B cell (primary cell): ENCODE measurements around the gene ATP13A5. TPM values are rescaled to one million over a fixed set of nuclear protein-coding genes. Genes with fewer than 3 reads are reported as not detected.

ENCODE experiments used
- ATAC-seq: fragments of 200-7000 bp; cut with Tn5 transposase; one replicate; pipeline ENCODE4 v1.10.0; 2021; ENCODE audit warnings: low read depth, mild to moderate bottlenecking, moderate number of reproducible peaks, moderate library complexity
- CTCF ChIA-PET: fragments of 350-600 bp; sonication (Branson Sonifier 250); formaldehyde crosslinking; loops from one replicate; lab custom pipeline; 2021; ENCODE audit warnings: antibody characterized with exemption, inconsistent platforms; lab: Charles Lee
- POLR2A ChIA-PET: fragments of 350-600 bp; sonication (Branson Sonifier 250); formaldehyde crosslinking; loops from one replicate; lab custom pipeline; 2021; ENCODE audit warnings: antibody characterized with exemption; lab: Charles Lee
- DNase-seq: peaks from one replicate; pipeline ENCODE4 v3.0.0; 2013
- H2AFZ ChIP-seq: 2 replicates; pipeline ENCODE4 v1.6.1; 2012; ENCODE audit warnings: mild to moderate bottlenecking, low read depth, low read length; ENCODE audit not compliant: insufficient read depth, poor library complexity, severe bottlenecking
- H3K27ac ChIP-seq, 2 donors: 1 replicate in 1 of 2; 2 replicates in 1 of 2; pipeline ENCODE4 v1.5.1; 2012 to 2013; ENCODE audit warnings: low read length in 2 of 2, mild to moderate bottlenecking in 2 of 2, moderate library complexity in 1 of 2
- H3K27me3 ChIP-seq, 4 experiments: fragments of 200-600 bp in 1 of 4; sonication (generic) in 1 of 4; replicated peaks in 1 of 4; 1 replicate in 2 of 4; 2 replicates in 2 of 4; pipeline versions ENCODE4 v1.6.1 to v1.7.0; 2013 to 2016; ENCODE audit warnings: low read length in 3 of 4, mild to moderate bottlenecking in 2 of 4, mixed read lengths in 1 of 4, moderate library complexity in 1 of 4; ENCODE audit not compliant: insufficient read depth in 4 of 4, control insufficient read depth in 3 of 4; ENCODE audit errors: control extremely low read depth in 1 of 4
- H3K36me3 ChIP-seq, 2 experiments: replicated peaks in 1 of 2; 1 replicate in 1 of 2; 2 replicates in 1 of 2; pipeline versions ENCODE4 v1.6.1 to v1.7.1; 2013; ENCODE audit warnings: low read length in 1 of 2; ENCODE audit not compliant: insufficient read depth in 2 of 2, control insufficient read depth in 1 of 2; ENCODE audit errors: control extremely low read depth in 1 of 2, extremely low read depth in 1 of 2
- H3K4me1 ChIP-seq, 2 donors: fragments of 200-600 bp in 1 of 2; sonication (generic) in 1 of 2; 1 replicate in 1 of 2; 2 replicates in 1 of 2; pipeline versions ENCODE4 v1.5.1 to v1.6.1; 2013 to 2017; ENCODE audit warnings: low read length in 2 of 2; ENCODE audit not compliant: control insufficient read depth in 2 of 2, insufficient read depth in 2 of 2
- H3K4me2 ChIP-seq: replicated peaks from 2 replicates; pipeline ENCODE3; 2012; ENCODE audit warnings: mild to moderate bottlenecking, low read depth, low read length; ENCODE audit not compliant: poor library complexity, severe bottlenecking
- H3K4me3 ChIP-seq, 5 experiments: fragments of 200-600 bp in 1 of 5; sonication (generic) in 1 of 5; 1 replicate in 3 of 5; 2 replicates in 2 of 5; pipeline versions ENCODE4 v1.5.1 to v1.7.0; 2011 to 2016; ENCODE audit warnings: low read length in 4 of 5, mild to moderate bottlenecking in 4 of 5, low read depth in 2 of 5, control low read depth in 1 of 5, moderate library complexity in 1 of 5; ENCODE audit not compliant: insufficient read depth in 1 of 5; ENCODE audit errors: control extremely low read depth in 1 of 5, extremely low read depth in 1 of 5
- H3K79me2 ChIP-seq: fragments of 200-600 bp; sonication (generic); one replicate; pipeline ENCODE4 v1.6.0; 2016; ENCODE audit warnings: low read length; ENCODE audit not compliant: control insufficient read depth, insufficient read depth
- H3K9ac ChIP-seq: fragments of 200-600 bp; sonication (generic); 2 replicates; pipeline ENCODE4 v1.6.1; 2017; ENCODE audit warnings: mild to moderate bottlenecking, low read length, moderate library complexity
- H3K9me3 ChIP-seq, 3 donors: one replicate each; pipeline versions ENCODE4 v1.6.1 to v1.7.1; 2013; ENCODE audit warnings: low read length in 2 of 3; ENCODE audit not compliant: control insufficient read depth in 2 of 3, insufficient read depth in 1 of 3; ENCODE audit errors: control extremely low read depth in 1 of 3
- H4K20me1 ChIP-seq: 2 replicates; pipeline ENCODE4 v1.6.0; 2012; ENCODE audit warnings: mild to moderate bottlenecking, low read length; ENCODE audit not compliant: insufficient read depth, control insufficient read depth, poor library complexity, severe bottlenecking
- H3K27ac Mint-ChIP-seq: one replicate; pipeline ENCODE4 v1.8.0; 2021; ENCODE audit warnings: mixed read lengths
- H3K27me3 Mint-ChIP-seq: one replicate; pipeline ENCODE4 v1.8.0; 2021; ENCODE audit warnings: mixed read lengths
- H3K4me1 Mint-ChIP-seq: one replicate; pipeline ENCODE4 v1.8.0; 2021; ENCODE audit warnings: mixed read lengths
- H3K4me3 Mint-ChIP-seq: one replicate; pipeline ENCODE4 v1.8.0; 2021; ENCODE audit warnings: mixed read lengths
- H3K9me3 Mint-ChIP-seq: one replicate; pipeline ENCODE4 v1.8.0; 2022; ENCODE audit warnings: mixed read lengths; ENCODE audit not compliant: insufficient read depth
- CTCF ChIP-seq: fragments of 200-600 bp; IDR thresholded peaks from one replicate; pipeline ENCODE4 v1.8.0; 2022; ENCODE audit warnings: antibody characterized with exemption, mild to moderate bottlenecking
- EZH2 ChIP-seq: IDR thresholded peaks from 2 replicates; pipeline ENCODE4 v1.6.1; 2012; ENCODE audit warnings: borderline replicate concordance, low read depth, mild to moderate bottlenecking, moderate library complexity, low read length; ENCODE audit not compliant: insufficient read depth, poor library complexity, severe bottlenecking
- WGBS: methylation state at CpG from one replicate; pipeline ENCODE4 v1.1.5; 2013; ENCODE audit warnings: missing lambda C conversion rate; ENCODE audit not compliant: insufficient coverage; 5-methylcytosine and 5-hydroxymethylcytosine counted together
- intact Hi-C: fragments of 100-400 bp; cut with micrococcal nuclease; formaldehyde crosslinking; loops from one replicate; pipeline ENCODE4 v1.10.0; 2022
- polyA plus RNA-seq: library from polyadenylated mRNA; depleted of rRNA; stranded (reverse); fragments of >200 nt; gene quantifications from 2 replicates; pipeline ENCODE4 v1.2.3, GENCODE V29; 2012
- total RNA-seq, 2 donors: library from RNA; stranded (reverse); fragments of 120-200 nt in 1 of 2; gene quantifications; 1 replicate in 1 of 2; 2 replicates in 1 of 2; pipeline versions ENCODE4 v1.2.3 to v1.2.4, GENCODE V29; 2013 to 2022

ATP13A5 gene
- total and polyA plus RNA-seq, 2 donors (not counting 1 experiment from before 2014, with no cell fraction given): 0.12 TPM; not detected in 1

DNA sequence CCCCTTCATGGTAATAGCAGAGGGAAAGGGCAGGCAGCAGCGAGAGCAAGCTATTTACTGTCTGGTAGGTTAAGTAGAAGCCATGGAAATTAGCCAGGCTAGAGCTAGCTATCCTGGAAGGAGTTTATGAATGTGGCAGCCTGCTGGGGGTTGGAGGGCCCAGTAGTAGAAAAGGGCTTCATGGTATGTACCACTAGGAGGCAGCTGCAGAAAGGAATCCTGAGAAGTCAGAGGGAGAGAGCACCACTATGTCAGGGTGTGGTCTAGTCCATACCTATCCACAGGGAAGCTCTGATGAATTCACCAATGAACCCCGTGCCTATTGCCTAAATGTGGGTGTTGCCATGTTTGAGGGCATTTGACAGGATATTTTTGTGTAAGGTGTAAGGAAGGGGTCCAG lies 82.6 kb downstream of the ATP13A5 start:
- no peak overlapping the region for H3K9ac ChIP-seq
- CTCF ChIA-PET: no interaction called here
- no peaks in the 10 kb centered on the region for H3K27me3 ChIP-seq
- Mint-ChIP-seq H3K27me3 (peaks cover 7% of the 10 kb centered on the region), H3K4me1 (no peaks in the 10 kb centered on the region), H3K9me3 (peaks cover 3% of the 10 kb centered on the region), H3K27ac (no peak overlapping the region), H3K4me3 (no peak overlapping the region)
- intact Hi-C loops: no loop called here
- TF ChIP-seq EZH2 (no peak), CTCF (no peak)
- no peak overlapping the region for H3K4me2 ChIP-seq
- POLR2A ChIA-PET: no interaction called here
- no peak overlapping the region for H2AFZ ChIP-seq
- H3K36me3 ChIP-seq: no peaks in the 10 kb centered on the region
- no peaks in the 10 kb centered on the region for H3K9me3 ChIP-seq
- no peak overlapping the region for H3K4me3 ChIP-seq
- H3K27ac ChIP-seq: no peak overlapping the region
- 88% methylated on average over 2 of the region's 2 CpGs for WGBS
- H3K4me1 ChIP-seq: no peaks in the 10 kb centered on the region
- no peak for ATAC-seq
- H4K20me1 ChIP-seq: no peaks in the 10 kb centered on the region
- no peaks in the 10 kb centered on the region for H3K79me2 ChIP-seq
- DNase-seq: no peak

DNA sequence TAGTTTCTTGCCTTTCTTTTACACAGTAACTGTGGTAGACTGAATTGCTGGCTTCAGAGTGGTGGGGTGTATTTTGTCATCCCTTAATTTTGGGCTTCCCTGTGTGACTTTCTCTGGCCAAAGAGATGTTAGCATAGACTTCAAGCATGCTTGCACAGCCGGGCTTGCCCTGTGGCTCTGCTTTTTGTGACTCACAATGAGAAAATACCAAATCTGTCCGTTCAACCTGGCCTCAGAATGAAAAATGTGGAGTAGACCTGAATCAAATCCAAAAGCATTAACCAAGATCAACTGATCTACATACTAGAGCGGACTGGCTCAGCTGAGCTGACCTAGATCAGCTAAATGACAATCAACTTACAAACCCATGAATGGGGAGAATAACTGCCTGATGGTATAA lies 86.2 kb downstream of the ATP13A5 start:
- Mint-ChIP-seq H3K27ac (no peak overlapping the region), H3K9me3 (peaks cover 4% of the 10 kb centered on the region)
- WGBS: 88% methylated on average over 1 of the region's 3 CpGs

More for the DNA sequence above, 86.2 kb downstream of the ATP13A5 start:
- no peaks in the 10 kb centered on the region for H3K36me3 ChIP-seq
- H3K4me1 ChIP-seq: no peaks in the 10 kb centered on the region
- H3K4me3 Mint-ChIP-seq: no peak overlapping the region
- no peaks in the 10 kb centered on the region for H4K20me1 ChIP-seq
- DNase-seq: no peak
- peaks cover 0 to 3% (median 0%) of the 10 kb centered on the region in 3 donors for H3K9me3 ChIP-seq
- no peak for ATAC-seq
- intact Hi-C loops: no loop called here
- H3K27me3 ChIP-seq: no peaks in the 10 kb centered on the region
- CTCF ChIA-PET: no interaction called here
- no peak overlapping the region for H3K9ac ChIP-seq
- H3K27ac ChIP-seq: no peak overlapping the region
- H3K79me2 ChIP-seq: no peaks in the 10 kb centered on the region
- no peak overlapping the region for H2AFZ ChIP-seq
- POLR2A ChIA-PET: no interaction called here
- H3K4me2 ChIP-seq: no peak overlapping the region
- TF ChIP-seq CTCF (no peak), EZH2 (no peak)
- H3K4me1 Mint-ChIP-seq: no peaks in the 10 kb centered on the region
- H3K4me3 ChIP-seq: no peak overlapping the region
- H3K27me3 Mint-ChIP-seq: peaks cover 7% of the 10 kb centered on the region
